IPS-15b (cell line): ENCODE measurements around the gene P2RY6.

Experiments
- H3K27me3 ChIP-seq: one replicate; pipeline ENCODE4 v1.6.1; 2013; ENCODE audit warnings: low read length; ENCODE audit not compliant: control insufficient read depth, insufficient read depth
- H3K36me3 ChIP-seq: one replicate; pipeline ENCODE4 v1.6.1; 2013; ENCODE audit warnings: low read length; ENCODE audit not compliant: control insufficient read depth, insufficient read depth
- H3K4me1 ChIP-seq: one replicate; pipeline ENCODE4 v1.6.1; 2013; ENCODE audit warnings: mild to moderate bottlenecking, low read length; ENCODE audit not compliant: control insufficient read depth, insufficient read depth
- H3K4me3 ChIP-seq: one replicate; pipeline ENCODE4 v1.5.1; 2013; ENCODE audit warnings: low read depth, low read length
- H3K9ac ChIP-seq: one replicate; pipeline ENCODE4 v1.6.1; 2013; ENCODE audit warnings: low read depth, mild to moderate bottlenecking, low read length
- H3K9me3 ChIP-seq: one replicate; pipeline ENCODE4 v1.6.1; 2013; ENCODE audit warnings: mild to moderate bottlenecking, low read length; ENCODE audit not compliant: control insufficient read depth, insufficient read depth

Gene P2RY6

DNA sequence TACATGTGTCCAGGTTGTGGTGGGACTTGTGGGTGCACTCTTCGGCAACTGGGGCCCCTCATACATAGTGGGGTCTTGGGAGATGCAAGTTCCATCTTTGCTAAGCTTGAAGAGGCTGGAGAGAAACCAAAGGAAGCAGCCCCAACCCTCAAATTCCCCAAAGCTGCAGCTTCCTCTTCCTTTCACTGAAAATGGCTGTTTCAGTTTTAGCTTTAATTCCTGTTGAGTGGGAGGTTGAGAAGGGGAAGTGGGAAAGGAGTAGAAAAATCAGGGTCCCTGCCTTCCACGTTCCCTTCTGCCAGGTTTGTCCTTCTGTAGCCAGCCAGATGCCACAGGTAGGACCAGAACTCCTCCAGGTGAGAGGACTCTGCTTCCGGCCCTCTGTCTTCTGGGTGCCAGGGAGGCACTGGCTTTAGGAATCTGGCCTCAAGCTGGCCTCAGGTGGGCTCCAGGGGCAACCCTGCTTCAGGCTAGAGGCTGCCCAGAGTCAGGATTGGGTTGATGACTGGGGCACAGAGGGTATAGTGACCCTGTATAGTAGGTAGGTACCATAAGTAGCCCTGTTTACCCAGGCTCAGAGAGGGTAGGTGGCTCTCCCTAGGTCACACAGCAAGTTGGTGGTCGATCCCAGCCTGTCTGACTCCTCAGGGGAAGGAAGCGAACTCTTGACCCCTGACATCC, 16.2 kb downstream of the P2RY6 start:
- no peaks in the 10 kb centered on the region for H3K4me1 ChIP-seq
- no peaks in the 10 kb centered on the region for H3K27me3 ChIP-seq
- no peaks in the 10 kb centered on the region for H3K9me3 ChIP-seq
- no peak overlapping the region for H3K4me3 ChIP-seq
- H3K36me3 ChIP-seq: no peaks in the 10 kb centered on the region
- no peak overlapping the region for H3K9ac ChIP-seq

DNA sequence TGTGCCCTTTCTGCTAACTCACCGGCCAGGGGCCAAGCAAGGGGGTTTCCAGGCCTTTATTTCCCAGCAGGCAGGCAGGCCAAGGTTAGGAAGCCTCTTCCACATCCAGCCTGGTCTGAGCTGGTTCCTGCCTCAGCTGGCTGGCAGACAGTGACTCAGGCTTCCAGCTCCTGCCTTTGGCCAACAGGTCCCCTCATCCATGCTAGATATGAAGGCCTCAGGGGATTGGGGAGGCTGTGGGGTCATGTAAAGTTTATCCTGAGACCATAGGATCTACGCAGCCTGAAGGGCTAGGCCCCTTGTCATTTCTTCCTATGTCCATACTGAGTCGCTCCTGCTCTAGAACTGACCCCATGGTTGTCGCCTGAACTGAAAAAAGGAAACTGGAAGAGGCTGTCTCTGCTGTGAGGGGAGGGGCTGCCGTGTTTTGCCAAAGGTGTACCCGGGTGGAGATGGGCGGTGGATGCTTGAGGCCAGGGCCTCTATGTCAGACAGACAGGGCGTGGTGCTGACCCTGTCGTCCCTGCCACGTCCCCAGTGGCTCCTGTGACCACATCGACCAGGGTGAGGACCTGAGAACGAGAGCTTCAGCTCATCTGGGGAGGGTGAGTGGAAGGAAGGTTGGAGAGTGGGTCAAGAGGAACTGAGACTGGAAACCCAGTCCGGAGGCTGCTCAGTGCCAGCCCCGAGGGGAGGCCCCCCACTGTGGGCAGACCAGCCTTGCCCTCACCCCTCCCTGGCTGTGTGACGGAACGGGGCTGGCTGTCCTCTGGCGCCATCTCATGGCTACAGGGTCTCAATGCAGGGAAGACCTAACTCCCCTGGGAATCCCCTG, 17.0 kb downstream of the P2RY6 start:
- Histone ChIP-seq H3K9ac (no peak overlapping the region), H3K36me3 (no peaks in the 10 kb centered on the region), H3K4me1 (no peaks in the 10 kb centered on the region), H3K27me3 (peaks cover 2% of the 10 kb centered on the region), H3K9me3 (no peaks in the 10 kb centered on the region), H3K4me3 (peak overlapping the region; percentile 23)

DNA sequence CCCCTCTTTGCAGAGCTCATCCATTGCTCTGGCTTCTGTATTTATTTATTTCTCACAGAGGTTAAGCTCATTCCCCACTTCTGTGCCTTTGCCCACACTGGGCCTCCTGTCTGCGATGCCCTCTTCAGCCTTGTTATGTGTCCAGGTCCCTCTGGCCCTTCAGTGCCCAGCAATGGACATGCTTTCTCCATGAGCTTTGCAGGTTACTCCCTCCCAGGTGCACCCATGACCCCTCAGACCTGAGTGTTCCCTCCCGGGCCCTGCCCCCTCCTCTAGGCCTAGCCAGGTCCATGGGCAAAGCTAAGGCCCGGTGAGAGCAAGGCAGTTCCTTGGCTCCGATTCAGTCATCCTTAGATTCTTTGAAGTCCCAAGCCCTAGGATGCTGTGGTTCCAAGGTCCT, 18.4 kb downstream of the P2RY6 start:
- H3K27me3 ChIP-seq: peaks cover 12% of the 10 kb centered on the region
- no peak overlapping the region for H3K9ac ChIP-seq
- no peaks in the 10 kb centered on the region for H3K9me3 ChIP-seq
- H3K4me1 ChIP-seq: peaks cover 2% of the 10 kb centered on the region
- H3K36me3 ChIP-seq: no peaks in the 10 kb centered on the region
- no peak overlapping the region for H3K4me3 ChIP-seq

DNA sequence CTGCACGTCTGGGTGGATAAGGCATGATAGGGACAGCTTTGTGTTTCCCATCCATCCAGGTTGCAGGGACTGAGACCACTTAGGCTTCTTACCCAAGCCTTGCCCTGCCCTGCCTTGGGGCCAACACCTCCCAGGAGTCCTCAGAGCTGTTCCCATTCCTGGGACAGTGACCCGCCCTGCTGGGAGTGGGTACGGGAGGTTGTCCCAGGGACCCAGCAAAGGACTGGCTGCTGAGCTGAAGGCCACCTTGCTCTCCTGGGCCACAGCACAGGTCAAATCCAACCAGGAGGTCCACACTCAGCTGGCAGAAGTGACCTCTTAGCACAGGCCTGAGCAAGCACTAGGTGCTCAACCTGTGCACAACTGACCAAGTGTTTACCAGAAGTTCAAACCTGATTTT, 19.1 kb downstream of the P2RY6 start:
- no peaks in the 10 kb centered on the region for H3K9me3 ChIP-seq

DNA sequence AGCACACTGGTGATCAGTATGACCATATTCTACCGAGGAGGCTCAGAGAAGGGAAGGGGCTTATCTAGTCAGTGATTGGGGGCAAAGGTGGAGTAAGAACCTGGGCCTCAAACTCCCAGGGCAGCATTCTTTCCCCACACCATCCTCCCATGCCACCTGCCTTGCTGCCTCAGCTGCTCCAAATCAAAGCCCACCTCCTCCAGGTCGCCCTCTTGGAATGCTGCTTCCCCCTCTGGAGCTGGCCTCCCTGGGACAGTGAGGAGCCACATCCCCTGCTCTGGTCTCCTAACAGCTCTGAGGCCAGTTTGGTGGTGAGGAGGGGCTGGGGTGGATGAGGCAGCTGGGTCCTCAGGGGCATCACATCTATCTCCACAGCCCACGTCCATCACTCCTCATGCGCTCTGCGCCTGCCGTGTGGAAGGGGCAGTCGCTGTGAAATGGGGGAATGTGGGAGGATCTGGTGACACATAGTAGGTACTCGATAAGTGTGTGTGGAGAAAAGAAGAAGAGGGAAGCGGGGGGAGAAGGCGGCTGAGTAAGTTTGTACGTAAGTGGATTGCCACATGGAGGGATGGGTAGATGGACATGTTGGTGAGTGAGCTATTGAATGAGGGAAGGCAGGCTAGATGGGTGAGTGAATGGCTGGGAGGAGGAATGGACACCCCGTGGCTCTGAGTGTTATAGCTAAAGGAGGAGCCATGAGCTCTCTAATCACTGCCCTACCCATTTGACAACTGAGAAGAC, 19.8 kb downstream of the P2RY6 start:
- H3K9me3 ChIP-seq: no peaks in the 10 kb centered on the region
- no peak overlapping the region for H3K9ac ChIP-seq
- H3K4me1 ChIP-seq: peaks cover 2% of the 10 kb centered on the region
- H3K36me3 ChIP-seq: no peaks in the 10 kb centered on the region
- H3K27me3 ChIP-seq: peaks cover 12% of the 10 kb centered on the region
- H3K4me3 ChIP-seq: no peak overlapping the region

More for the DNA sequence above, 19.1 kb downstream of the P2RY6 start:
- H3K4me3 ChIP-seq: no peak overlapping the region
- H3K27me3 ChIP-seq: peaks cover 12% of the 10 kb centered on the region
- H3K36me3 ChIP-seq: no peaks in the 10 kb centered on the region
- H3K9ac ChIP-seq: no peak overlapping the region
- peaks cover 2% of the 10 kb centered on the region for H3K4me1 ChIP-seq

DNA sequence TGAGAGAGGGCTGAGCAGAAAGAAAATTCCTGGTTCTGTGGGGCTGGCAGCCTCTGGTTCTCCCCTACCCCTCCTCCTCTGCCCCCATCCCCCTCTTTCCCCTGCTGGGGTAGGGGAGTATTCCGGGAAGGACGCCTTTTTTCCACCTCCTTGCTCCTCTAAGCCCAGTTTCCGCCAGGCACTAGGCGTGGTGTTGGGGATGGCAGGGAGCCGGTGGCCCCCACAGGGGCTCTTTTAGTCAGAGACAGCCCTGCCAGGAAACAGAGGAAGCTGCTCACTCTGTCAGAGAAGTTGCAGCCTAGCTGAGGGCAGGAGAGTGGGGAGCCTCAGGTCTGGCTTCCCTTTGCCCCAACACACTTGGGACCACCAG, 20.4 kb downstream of the P2RY6 start:
- Histone ChIP-seq H3K4me3 (no peak overlapping the region), H3K4me1 (peaks cover 2% of the 10 kb centered on the region), H3K9ac (no peak overlapping the region), H3K9me3 (no peaks in the 10 kb centered on the region), H3K27me3 (peaks cover 12% of the 10 kb centered on the region), H3K36me3 (no peaks in the 10 kb centered on the region)

DNA sequence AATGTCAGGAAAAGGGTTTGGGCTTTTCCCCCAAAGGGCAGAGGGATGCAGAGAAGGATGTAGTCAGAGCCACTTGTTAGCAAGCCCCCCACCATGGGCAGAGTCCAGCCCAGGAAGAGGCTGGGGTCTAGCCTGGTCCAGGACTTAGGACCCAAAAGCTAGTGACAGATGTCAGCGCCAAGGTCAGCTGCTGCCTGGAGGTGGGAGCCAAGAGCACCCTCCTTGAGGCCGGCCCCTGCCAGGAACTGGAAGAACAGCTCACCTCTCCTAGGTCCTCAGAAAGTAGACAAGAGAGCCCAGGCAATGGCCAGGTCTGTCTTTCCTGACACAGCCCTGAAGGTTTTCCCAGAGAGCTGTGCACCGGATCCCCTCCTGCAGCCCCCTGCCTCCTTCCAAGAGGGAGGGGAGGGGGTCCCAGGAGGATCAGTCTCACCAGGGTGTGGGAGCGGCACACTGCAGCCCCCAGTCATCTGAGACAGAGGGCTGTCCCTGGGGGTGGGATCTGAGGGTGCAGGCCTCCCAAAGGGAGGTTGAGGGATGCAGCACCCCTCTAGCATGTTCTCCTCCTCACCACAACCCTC, 21.3 kb downstream of the P2RY6 start:
- peaks cover 2% of the 10 kb centered on the region for H3K4me1 ChIP-seq
- H3K36me3 ChIP-seq: no peaks in the 10 kb centered on the region
- no peaks in the 10 kb centered on the region for H3K9me3 ChIP-seq
- no peak overlapping the region for H3K9ac ChIP-seq
- H3K4me3 ChIP-seq: no peak overlapping the region
- H3K27me3 ChIP-seq: peaks cover 16% of the 10 kb centered on the region

DNA sequence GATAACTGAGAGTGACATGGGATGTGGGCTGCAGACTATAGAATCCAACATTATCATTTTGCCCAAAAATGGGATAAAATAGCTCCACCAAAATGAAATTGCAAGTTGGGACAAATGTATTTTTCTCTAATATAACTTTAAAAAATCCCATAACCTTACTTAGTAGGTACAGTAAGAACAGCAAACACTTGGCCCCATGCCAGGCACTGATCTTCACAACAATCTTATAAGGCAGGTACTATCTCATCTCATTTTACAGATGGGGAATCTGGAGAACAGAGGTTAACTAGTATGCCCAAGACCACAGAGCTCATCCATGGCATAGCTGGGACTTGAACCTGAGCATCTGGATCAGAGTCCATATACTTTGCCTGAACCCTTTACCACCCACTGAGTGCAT, 22.5 kb downstream of the P2RY6 start:
- Histone ChIP-seq H3K9me3 (no peaks in the 10 kb centered on the region), H3K4me3 (no peak overlapping the region), H3K36me3 (no peaks in the 10 kb centered on the region), H3K4me1 (peaks cover 2% of the 10 kb centered on the region), H3K9ac (no peak overlapping the region), H3K27me3 (peaks cover 16% of the 10 kb centered on the region)

DNA sequence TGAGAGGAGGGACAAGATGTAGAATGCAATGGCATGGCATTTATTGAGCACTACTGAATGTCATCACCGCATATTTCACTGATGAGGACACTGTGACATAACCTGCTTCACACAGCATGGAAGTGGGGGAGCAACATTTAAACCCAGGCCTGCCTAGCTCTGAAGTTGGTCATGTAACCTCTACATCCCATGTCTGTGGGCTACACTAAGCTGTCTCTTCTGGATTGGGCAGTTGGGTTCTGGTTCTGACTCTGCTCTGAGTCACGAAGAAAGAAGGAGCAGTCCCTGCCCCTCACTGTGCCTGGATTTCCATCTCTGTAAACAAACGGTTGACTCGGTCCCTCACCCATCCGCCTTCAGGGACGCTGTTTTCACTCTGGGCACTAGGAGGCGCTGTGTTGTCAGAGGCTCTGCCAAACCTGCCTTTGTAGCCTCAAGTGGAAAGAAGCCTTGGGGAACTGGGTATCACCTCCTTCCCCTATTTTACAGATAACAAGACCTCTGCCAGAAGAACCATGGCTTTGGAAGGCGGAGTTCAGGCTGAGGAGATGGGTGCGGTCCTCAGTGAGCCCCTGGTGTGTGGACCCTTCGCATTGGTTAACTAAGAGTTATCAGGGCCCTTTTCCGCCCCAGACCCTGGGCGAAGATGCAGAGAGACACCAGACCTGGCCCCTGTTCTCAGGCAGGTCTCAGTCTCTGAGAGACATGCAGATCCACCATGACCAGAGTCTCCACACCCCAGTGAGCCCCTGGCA, 23.3 kb downstream of the P2RY6 start:
- Histone ChIP-seq H3K4me1 (peaks cover 2% of the 10 kb centered on the region), H3K27me3 (peaks cover 16% of the 10 kb centered on the region), H3K4me3 (no peak overlapping the region), H3K9me3 (no peaks in the 10 kb centered on the region), H3K36me3 (no peaks in the 10 kb centered on the region), H3K9ac (no peak overlapping the region)

DNA sequence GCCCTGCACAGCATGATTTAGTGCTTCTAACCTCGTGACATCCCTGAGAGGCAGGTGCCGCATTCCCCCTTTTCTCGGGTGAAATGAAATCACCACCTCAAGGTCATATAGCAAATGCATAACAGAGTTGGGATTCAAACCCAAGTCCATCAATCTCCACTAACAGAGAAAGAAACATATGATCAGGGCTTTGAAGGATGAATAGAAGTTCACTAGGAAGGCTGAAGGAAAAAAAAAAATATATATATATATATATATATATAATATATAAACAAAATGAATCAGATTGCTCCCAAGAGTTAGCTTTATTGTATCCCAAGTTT, 23.8 kb downstream of the P2RY6 start:
- Histone ChIP-seq H3K4me3 (no peak overlapping the region), H3K36me3 (no peaks in the 10 kb centered on the region), H3K9ac (no peak overlapping the region), H3K4me1 (peaks cover 2% of the 10 kb centered on the region), H3K9me3 (no peaks in the 10 kb centered on the region), H3K27me3 (peaks cover 16% of the 10 kb centered on the region)

DNA sequence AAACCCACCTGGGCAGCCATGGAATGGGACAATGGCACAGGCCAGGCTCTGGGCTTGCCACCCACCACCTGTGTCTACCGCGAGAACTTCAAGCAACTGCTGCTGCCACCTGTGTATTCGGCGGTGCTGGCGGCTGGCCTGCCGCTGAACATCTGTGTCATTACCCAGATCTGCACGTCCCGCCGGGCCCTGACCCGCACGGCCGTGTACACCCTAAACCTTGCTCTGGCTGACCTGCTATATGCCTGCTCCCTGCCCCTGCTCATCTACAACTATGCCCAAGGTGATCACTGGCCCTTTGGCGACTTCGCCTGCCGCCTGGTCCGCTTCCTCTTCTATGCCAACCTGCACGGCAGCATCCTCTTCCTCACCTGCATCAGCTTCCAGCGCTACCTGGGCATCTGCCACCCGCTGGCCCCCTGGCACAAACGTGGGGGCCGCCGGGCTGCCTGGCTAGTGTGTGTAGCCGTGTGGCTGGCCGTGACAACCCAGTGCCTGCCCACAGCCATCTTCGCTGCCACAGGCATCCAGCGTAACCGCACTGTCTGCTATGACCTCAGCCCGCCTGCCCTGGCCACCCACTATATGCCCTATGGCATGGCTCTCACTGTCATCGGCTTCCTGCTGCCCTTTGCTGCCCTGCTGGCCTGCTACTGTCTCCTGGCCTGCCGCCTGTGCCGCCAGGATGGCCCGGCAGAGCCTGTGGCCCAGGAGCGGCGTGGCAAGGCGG, 24.5 kb downstream of the P2RY6 start:
- peaks cover 16% of the 10 kb centered on the region for H3K27me3 ChIP-seq
- no peak overlapping the region for H3K9ac ChIP-seq
- H3K36me3 ChIP-seq: no peaks in the 10 kb centered on the region
- H3K4me3 ChIP-seq: no peak overlapping the region
- peaks cover 2% of the 10 kb centered on the region for H3K4me1 ChIP-seq
- H3K9me3 ChIP-seq: no peaks in the 10 kb centered on the region
